Activated gamma-delta T cell treated with anti-CD3 and anti-CD28 coated beads, Interleukin-2, amount 50 U/mL, for 16 hours (primary cell): ENCODE measurements around the gene MAP7.
A peak's percentile ranks its signal among the peaks of the same experiment; 100 is the strongest.
"Not testable (repeated sequence)": the region's sequence is repeated elsewhere in the genome, so short reads cannot be mapped to it uniquely, and the experiment has no call there.

Source experiments
- DNase-seq: peaks from one replicate; pipeline ENCODE4 v3.0.0-alpha.2; 2020; ENCODE audit warnings: low read depth

Gene MAP7

DNA sequence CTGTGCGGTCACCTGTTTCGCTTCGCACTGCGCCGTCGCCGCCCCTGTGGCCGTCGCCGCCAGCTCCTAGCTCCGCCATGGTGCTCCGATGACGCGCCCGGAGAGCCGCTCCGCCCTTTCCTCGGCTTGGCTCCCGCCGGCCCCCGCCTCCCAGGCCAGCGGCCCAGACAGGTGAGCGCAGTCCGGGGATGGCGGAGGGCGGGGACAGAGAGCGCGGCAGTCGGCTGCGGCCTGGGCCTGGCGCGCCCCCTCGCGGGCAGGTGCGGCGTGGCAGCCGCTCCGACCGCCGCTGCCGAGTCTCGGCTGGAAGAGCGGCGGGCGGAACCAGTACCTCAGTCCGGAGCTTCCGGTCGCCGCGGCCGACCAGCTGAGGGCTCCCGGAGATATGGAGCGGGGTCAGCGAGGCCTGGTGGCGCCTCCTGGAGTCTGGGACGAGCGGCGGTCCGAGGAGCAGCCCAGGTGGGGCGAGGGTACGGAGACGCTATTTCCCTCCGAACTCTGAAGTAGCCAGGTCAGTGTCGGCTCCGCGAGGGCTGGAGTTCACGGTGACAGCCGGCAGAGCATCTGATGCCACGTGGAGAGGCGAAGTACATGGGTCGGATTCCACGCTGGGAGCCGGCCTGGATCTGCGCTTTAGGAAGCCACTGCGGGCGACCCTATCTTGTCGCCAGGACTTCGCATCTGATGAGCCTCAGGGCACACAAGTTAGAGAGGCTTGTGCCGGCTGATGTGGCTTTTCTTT is at the start of gene MAP7:
TSS of gene MAP7 (minus strand) at position 93 of the 742 bp plus-strand sequence. CDS start at position 79, 14 bp downstream.
- peak; percentile 37 for DNase-seq

DNA sequence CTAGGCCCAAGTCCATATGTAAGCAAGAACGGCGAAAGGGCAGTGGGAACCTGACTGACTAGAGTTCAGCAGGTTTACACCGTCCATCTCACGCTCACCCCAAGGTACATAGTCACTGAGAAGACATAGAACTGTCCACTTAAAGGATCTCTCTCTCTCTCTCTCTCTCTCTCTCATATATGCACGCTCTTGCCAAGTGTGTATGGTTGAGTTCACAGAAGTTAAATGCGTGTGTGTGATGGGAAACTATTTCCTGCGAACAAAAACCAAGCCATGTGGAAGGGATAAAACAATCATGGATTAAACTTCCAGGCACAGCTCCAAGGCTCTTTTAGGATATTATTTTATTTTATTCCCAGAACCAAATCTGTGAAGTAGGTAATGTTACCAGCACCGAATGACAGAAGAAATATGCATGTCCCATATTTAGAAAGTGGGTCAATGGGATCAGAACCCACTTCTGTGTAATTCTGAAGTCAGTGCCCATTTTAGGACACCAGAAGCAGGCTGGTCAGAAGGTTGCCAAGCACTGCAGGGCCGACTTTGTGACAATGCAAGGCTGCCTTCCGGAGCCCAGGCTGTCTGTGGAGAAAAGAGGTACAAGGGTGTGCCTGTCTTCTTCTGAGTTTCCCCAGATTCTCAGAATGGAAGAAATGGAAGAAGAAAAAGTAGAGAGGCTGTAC is 49.2 kb upstream of the MAP7 start:
- no peak for DNase-seq

DNA sequence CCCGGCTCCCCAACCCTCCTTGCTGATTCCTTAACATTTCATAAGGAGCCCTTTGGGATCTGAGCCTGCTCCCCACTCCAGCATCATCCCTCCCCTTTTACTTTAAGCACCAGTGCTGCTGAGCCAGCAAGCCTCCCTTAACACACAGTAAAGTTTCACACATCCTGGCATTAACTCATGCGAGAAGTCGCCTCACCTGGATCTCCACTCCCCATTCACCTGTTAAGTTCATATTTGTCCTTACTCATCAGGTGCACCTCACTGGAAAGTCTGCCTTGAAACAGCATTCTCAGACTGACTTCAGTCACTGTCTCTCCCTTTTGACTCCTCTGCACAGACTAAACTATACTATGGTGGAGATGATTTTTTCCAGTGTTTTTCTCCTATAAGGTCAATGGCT is 47.8 kb upstream of the MAP7 start:
- DNase-seq, result no peak

DNA sequence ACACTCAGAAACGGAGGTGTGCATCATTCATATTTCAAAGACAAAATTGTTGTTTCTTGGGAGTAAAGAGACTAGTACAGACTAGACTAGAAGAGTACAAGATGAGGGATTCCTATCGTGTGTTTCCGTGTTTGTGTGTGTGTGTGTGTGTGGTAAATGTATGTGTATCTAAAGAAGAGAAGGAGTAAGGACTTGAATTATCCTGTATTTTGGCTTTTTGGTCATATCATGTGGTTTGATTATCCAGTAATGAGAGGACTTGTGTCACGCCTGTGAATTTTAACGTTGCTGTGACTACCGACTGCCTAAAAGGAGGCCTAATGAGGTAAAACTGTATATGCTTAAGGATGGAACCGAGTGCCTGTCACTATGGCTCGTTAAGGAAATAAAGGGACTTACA is 44.4 kb upstream of the MAP7 start:
- DNase-seq, result no peak

DNA sequence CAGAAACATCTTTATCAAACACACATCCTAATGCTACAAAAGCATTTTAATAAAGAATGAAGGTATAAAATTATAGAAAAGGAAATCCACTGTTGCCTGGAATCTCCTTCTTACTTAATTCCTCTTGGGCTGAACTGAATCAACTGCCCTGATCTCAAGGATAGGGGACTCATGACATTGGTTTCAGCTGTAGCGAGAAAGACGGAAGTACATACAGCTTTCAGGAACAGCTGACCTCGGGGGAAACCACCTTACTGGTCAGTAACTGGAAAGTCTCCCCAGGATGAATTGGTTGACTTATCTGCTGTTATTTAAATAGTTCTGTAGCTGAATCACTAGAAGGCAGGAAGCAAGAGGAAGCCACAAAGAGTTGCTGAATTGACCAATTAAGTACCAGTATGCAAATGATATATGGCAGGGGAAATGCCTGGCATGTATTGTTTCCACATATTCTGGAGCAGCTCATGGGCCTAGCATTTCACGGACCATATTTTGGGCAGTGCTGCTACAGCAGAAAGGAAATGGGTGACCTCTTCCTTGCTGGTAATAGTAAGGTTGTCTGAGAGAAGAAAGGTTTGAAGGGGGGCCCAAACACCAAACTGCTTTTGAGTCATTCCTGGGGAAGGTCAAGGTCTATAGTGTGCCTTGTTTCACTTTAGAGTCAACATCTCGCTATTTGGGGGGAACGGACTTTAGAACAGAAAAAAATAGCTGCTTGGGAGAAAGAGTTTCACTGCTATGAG is 43.7 kb upstream of the MAP7 start:
- DNase-seq, result no peak

DNA sequence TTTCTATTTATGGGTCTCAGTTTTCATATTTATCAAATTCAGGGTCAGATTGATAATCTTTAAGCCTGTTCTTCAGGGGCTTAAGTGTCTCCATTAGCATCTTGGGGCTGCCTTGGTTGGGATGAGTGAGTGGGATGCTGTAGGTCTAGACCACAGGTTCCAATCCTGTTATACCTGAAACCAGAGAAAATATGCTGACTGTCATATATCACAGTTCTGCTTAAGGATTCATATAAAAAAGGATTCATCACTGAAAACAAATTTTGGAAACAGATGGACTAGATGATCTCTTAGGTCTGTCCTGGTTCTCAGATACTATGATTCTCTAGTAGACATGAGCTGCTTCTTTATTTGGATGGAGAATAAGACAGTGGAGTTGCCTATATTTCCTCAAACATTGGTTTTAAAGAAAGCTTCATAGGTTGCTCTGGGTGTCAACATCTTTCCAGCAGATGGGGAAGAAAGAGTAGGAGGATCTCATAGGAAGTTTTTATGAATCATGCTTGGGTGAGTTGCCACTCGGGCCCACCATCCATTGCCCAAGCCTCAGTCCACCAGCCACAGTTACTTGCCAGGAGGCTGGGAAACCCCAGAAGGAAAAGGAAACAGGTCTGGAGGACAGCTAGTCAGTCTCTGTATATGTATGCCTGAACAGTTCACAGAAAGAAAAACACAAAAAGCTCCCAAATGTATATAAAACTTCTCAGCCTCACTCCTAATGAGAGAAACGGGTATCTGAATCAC is 42.9 kb upstream of the MAP7 start:
- no peak for DNase-seq

DNA sequence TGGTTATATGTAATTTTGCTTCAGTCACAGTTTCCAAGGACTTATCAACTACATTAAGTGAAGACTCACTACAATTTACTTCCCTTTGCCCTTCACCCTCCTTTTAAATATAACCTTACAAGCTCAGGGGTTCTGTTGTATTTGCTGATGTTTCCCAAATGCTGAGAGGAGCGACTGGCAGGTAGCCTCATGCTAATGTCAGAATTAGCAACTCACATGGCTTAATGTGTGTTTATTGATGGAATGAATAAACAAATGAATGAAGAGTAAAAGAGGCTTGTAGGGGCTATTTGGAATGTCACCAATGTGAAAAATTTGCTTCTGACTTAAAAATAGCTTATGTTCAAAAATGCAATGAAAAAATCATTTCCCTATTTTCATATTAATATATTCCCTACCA is 41.4 kb upstream of the MAP7 start:
- no peak for DNase-seq

DNA sequence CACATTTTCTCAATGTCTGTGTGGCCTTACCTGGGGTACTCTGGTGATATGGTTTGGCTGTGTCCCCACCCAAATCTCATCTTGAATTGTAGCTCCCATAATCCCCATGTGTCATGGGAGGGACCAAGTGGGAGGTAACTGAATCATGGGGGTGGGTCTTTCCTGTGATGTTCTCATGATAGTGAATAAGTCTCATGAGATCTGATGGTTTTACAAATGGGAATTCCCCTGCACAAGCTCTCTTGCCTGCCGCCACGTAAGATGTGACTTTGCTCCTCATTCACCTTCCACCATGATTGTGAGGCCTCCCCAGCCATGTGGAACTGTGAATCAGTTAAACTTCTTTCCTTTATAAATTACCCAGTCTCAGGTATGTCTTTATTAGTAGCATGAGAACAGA is 40.6 kb upstream of the MAP7 start:
- not testable (repeated sequence) for DNase-seq

DNA sequence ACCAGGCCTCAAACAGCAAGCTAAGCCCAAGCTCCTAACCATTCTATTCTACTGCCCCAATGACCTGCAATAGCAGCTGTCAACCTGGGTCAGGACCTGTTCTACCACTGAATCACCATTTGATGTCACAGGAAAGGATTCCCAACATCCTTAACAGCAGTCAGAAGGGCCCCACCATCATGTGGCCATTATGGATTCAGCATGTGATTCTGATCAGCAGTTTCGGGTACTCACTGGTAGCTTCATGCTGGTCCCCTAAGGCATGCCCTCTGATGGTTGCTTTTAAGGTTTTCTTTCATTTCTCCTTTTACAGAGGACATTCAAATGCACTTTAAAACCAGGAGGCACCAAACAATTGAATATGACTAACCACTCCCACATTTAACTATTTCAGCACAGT is 37.3 kb upstream of the MAP7 start:
- DNase-seq, result no peak

DNA sequence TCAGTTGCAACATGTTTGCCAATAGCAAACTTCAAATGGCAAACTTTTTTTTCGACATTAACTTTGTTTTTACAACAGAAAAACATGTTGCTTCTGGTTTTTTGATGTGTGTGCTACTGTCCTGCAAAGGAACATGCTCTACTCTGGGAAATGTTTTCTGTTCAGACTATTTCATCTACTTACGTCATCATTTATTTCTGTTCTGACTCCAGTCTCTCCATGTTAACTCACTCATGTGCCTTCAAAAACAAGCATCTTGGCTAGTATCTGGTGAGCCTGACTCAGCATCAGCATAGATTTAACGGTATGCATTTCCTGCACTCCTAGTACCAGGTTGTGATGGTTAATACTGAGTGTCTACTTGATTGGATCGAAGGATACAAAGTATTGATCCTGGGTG is 36.1 kb upstream of the MAP7 start:
- DNase-seq, result no peak

DNA sequence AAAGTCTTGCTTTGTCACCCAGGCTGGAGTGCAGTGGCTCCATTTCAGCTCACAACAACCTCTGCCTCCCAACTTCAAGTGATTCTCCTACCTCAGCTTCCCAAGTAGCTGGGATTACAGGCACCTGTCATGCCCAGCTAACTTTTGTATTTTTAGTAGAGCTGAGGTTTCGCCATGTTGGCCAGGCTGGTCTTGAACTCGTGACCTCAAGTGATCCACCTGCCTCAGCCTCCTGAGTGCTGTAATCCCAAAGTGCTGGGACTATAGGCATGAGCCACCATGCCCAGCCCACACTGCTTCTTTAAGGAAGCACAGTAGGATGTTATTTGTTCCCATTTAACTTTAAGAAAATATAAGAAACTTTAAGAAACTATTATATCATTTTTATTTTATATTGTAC is 35.3 kb upstream of the MAP7 start:
- not testable (repeated sequence) for DNase-seq

DNA sequence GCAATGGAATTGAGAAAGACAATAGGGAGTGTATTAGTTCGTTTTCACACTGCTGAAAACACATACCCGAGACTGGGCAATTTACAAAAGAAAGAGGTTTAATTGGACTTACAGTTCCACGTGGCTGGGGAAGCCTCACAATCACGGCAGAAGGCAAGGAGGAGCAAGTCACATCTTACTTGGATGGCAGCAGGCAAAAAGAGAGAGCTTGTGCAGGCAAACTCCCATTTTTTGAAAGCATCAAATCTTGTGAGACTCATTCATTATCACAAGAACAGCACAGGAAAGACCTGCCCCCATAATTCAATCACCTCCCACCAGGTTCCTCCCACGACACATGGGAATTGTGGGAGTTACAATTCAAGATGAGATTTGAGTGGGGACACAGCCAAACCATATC is 34.1 kb upstream of the MAP7 start:
- not testable (repeated sequence) for DNase-seq

DNA sequence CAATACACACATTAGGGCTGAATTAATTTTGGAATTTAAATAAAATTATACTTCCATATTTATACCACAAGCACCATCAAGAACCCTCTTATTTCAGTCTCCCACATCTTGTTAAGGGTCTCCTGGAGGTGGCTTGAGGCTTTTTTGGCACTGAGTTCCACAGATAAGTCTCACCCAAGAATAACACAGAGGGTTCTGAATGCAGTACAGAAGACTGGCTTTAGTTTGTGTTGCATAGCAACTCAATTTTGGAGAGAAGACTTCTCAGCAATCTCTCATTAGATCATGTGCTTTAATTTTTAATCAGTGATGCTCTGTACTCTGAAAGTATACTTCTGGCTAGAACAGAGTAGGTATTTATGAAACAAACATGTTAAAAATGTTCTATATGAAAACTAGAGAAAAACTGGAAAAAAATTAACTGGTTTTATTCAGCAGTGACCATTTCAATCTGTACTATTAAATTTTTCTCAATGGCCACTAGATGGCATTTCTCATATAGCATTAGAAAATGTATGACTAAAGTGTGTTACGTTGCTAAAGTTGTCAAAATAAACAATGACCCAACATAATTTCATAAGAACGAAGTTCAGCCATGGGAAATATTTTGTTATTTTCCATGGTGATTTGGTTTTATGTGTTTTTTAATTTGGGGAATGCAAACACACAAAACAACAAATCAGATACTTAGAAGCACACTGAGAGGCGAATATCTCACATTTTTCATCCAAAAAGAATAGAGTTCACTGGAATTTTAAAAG is 32.7 kb upstream of the MAP7 start:
- DNase-seq, result no peak

DNA sequence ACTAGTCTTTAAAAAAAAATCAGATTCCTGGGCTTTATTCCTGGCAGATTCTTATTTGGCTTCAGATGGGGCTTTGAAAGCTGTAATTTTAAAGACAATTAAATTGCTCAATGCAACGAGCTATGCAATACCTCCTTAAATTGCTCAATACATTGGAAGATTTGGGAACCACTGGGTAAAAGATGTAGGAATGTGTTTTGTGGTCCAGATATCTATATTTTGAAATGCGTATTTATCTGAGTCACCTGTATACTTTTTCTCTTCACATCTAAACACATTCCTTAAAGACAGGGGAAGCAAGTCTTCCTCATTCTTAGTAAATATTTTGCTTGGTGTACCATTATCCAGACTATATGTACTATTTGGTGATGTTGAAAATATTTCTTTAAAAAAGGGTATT is 29.6 kb upstream of the MAP7 start:
- no peak for DNase-seq

DNA sequence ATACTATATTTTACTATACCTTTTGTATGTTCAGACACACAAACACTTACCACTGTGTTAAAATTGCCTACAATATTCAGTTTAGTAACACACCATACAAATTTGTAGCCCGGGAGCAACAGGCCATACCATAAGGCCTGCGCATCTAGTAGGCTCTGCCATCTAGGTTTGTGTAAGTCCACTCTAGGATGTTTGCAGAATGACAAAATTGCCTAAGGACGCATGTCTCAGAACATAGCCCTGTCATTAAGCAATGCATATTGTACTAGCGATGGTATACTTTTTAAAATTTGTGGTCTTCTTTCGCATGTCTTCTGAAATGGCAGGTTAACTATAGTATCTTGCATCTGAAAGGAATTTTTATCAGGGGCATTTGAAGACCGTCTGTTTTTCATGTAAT is 26.6 kb upstream of the MAP7 start:
- DNase-seq, result no peak

DNA sequence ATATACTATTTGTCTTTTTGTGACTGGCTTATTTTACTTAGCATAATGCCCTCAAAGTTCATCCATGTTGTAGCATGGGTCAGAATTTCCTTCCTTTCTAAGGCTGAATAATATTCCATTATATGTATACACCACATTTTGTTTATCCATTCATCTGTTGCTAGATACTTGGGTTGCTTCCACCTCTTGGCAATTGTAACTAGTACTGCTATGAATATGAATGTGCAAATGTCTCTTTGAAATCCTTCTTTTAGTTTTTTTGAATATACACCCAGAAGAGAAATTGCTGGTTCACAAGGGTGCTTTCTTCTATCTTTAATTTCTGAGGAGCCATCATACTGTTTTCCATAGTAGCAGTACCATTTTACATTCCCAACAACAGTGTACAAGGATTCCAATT is 21.3 kb upstream of the MAP7 start:
- no peak for DNase-seq

DNA sequence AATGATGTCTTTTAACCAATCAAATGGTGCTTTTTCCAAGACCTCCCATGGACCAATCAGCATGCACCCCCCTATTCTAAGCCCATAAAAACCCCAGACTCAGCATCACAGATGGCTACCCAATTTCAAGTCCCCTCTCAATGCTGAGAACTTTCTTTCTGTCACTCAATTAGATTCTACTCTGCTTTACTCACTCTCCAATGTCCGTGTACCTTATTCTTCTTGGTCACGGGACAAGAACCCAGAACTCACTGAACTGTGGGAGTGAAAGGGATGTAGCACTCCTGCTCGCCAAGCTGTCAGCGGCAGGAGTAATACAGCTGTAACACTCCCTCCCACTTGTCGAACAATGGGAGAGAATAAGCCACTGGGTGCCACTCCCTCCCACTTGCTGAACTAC is 20.8 kb upstream of the MAP7 start:
- no peak for DNase-seq

DNA sequence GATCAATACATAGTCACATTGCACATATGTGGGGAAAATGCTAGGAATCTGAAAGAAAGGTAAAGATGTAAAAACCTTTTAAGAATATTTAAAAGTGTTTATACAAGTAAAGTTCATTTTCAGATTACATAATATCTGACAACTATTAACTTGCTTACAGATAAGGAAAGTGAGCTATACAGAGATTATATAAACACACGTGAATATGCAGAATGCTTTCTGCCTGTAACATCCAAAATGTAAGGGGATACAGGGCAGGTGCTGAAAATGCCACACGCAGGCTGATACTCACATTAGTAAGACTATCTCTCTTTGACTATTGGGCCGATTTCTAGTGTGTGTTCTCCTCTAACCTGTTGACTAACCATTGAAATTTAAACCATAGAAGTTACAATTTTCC is 17.9 kb upstream of the MAP7 start:
- DNase-seq, result no peak

DNA sequence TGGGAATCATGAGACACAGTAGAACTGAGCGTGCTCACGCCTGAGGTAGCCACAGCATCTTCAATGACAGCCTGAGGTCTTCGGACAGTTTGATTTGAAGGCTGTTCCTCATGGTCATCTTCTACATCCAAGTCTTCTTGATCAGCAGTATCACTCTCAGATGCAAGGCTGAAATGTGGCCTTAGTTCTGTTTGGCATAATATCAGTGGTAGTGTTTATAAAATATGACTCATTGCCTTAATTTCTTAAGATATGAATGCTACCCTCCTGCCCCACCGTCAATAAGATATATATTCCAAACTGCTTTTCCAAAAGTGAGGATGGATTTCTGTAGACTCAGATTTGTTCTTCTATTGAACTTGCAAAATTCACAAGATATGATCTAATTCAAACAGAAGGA is 17.5 kb upstream of the MAP7 start:
- no peak for DNase-seq

DNA sequence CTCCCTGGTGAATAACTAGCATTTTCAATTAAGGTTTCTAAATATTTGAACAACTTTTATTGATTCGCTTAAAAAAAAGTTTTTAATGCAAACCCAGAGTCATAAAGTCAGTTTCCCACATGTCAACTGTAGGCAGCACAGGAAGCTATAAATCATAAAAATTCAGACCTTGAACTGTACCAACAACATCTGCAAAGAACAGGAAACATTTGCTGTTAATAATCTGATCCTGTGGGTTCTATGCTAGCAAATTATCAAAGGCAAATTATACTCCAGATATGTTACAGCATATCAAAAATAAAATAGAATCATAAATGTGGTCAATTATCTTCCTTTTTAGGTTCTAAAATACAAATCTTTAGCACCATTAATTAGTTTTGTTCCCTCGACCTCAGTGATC is 16.6 kb upstream of the MAP7 start:
- DNase-seq, result no peak

DNA sequence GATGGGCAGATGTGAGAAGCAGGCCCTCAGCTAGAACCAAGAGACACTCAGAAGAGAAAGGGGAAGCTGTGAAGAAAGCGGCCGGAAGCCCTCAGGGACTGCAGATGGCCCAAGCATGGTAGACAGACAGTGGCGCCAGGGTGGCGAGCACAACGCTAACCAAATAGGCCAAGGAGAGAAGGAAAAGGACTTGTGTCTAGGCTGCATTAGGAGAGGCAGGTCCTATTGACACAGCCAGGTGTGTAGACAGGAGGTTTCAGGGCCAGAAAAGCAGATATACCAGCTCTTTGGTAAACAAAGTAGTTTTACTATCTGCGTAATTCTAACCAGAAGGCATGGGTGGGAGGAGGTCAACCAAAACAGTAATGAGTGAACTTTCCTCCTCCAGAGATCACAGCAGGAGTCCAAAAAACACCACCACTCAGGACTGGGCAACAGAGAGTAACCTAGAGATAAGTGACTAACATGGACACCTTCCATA is 15.8 kb upstream of the MAP7 start:
- DNase-seq, result no peak

DNA sequence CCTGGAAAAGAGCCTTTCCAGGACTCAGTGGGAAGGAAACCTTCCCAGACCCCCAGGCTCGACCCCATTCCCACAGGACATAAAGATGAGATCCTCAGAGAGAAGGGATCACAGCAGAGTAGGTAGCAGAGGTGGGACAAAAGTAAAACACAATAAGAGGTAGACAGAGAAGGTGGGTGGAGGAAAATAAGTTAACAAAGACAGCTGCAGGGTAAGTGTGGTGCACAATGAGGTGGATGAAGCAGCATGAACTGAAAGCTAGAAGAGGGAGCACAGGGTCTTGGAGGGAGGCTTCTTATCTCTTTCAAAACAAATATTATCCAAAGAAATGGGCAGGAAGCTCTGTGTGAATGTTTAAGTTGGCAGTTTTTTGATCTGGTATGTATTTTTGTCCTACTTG is 14.0 kb upstream of the MAP7 start:
- DNase-seq, result no peak
